HG03135 (cell line): ENCODE results near the gene DHX34.
"Not testable (repeated sequence)": the region's sequence is repeated elsewhere in the genome, so short reads cannot be mapped to it uniquely, and the experiment has no call there.

ENCODE experiments used
- ATAC-seq: cut with Tn5 transposase; IDR thresholded peaks from one replicate; pipeline ENCODE4 v1.9.1; 2021; ENCODE audit warnings: mild to moderate bottlenecking, moderate library complexity; ENCODE audit not compliant: unreplicated experiment

The DHX34 gene

DNA sequence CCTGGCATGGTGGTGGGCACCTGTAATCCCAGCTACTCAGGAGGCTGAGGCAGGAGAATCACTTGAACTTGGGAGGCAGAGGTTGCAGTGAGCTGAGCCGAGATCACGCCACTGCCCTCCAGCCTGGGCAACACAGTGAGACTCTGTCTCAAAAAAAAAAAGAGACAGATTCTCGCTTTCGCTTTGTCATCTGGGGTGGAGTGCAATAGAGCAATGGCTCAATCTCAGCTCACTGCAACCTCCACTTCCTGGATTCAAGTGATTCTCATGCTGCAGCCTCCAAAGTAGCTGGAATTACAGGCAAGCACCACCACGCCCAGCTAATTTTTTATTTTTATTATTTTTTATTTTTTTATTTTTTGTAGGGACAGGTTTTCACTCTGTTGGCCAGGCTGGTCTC is 39.6 kb downstream of the DHX34 start:
- ATAC-seq = not testable (repeated sequence)

DNA sequence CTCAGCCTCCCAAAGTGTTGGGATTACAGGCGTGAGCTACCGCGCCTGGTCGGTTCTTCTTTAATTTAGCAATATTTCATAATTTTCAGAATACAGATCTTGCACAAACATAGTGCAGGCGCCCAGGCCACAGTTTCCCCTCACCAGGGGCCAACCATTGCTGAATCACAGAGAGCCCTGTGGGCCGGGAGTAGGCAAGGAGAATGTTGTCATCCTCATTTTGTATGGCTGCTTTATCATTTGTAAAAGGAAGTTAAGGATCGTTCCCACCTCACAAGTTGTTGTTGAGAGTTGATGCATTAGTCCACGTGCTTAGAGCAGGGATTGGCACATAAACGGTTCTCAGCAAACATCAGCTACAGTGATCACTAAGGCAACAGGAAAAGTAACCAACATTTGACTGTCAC is 40.0 kb downstream of the DHX34 start:
- ATAC-seq = no peak

DNA sequence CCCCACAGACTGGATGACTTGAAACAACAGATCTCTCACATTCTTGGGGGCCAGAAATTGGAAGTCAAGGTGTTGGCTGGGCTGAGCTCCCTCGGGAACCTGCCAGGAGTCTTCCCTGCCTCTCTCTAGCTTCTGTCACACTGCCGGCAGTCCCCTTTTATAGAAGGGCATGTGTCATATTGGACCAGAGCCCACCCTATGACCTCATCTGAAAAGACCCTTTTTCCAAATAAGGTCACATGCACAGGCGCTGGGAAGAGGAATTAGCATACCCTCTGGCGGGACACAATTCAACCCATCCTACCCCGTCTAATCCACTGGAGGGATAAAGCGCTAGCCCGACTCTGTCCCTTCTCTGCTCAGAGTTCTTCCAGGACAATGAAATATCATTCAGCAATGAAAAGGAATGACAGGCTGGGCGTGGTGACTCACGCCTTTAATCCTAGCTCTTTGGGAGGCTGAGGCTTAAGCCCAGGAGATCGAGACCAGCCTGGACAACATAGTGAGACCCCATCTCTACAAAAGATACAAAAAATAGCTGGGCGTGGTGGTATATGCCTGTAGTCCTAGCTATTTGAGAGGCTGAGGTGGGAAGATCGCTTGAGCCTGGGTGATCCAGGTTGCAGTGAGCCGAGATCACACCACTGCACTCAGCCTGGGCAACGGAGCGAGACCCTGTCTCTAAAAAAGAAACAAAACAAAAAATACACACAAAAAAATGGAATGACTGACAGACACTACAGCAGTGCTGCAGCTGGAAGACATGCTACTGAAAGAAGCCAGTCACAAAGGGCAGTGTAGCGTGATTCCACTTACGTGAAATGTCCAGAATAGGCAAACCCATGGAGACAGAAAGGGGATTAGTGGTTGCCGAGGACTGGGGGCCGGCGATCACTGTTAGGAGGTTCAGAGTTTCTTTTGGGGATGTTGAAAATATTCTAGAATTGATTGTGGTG is 41.7 kb downstream of the DHX34 start:
- no peak for ATAC-seq

DNA sequence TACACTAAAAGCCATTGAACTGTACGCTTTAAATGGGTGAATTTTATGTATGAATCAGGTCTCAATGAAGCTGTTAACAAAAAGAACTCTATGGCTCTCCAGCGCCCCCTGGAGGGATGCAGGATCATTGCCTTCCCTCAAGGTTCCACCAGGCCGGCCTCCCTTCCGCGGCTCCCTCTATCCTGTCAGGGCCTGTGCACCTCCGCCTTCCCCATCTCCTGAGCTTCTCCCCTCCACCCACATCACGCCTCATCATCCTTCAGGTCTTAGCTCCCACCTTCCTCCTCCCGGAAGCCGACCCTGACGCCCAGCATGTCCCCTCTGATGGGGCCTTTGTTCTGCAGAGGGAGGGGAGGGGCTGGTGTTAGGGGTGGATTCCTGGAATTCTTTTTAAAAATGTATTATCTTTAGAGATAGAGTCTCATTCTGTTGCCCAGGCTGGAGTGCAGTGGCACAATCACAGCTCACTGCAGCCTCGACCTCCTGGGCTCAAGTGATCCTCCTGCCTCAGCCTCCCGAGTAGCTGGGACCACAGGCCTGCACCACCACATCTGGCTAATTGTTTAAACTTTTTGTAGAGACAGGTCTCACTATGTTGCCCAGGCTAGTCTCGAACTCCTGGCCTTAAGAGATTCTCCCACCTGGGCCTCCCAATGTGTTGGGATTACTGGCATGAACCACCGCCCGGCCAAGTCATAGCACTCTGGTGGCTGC is 42.6 kb downstream of the DHX34 start:
- no peak for ATAC-seq

DNA sequence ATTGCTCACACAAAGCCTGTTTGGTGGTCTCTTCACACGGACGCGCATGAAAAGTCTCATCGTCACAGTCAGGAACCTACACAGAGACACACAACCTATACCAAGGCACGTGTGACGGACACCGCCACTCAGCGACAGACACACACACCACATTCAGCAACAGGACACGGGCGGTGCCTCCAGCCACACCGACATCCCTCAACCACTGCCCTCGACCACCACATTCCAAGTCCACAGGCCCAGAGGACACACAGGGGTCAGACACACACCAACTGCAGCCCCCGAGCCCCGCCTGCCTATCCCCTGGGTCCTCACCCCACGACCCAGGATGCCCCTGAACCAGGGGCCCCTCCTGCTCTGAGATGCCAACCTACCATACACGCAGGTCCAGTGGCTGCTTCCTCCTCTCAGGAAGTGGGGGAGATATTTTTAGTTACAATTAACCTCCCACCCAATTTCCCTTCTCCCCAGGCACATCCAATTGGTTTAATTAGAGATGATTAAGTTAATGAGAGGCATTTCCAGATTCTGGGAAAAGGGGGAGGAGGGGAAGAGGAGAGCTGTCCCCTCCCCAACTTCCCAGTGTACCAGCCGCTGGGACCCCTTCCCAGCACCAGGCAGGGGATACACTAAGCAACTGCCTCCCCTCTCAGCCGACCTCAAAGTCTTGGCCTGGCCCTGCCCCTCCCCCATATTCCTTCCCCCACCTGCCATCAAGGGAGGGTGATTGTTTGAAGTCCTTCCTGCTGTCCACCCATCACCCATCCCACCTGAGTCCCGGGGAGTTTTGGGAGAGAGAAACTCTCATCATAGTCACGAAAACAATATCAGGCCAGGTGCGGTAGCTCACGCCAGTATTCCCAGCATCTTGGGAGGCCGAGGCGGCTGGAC is 49.8 kb downstream of the DHX34 start:
- ATAC-seq = no peak

DNA sequence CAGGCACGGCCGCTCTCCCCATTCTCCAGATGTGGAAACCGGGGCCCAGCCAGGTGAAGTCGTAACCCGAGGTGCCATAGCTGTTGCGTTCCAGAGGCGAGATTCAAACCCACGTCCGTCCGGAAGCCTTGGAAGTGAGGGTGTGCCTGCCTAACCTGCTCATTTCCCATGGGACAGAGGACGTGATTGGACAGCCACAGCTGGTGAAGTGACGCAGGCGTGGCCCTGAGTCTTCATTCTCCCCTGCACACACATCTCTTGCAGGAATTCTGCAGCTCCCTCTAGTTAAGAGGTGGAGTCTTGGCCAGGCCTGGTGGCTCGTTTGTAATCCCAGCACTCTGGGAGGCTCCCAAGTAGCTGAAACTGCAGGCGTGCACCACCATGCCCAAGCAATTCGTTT is 53.4 kb downstream of the DHX34 start:
- no peak for ATAC-seq

DNA sequence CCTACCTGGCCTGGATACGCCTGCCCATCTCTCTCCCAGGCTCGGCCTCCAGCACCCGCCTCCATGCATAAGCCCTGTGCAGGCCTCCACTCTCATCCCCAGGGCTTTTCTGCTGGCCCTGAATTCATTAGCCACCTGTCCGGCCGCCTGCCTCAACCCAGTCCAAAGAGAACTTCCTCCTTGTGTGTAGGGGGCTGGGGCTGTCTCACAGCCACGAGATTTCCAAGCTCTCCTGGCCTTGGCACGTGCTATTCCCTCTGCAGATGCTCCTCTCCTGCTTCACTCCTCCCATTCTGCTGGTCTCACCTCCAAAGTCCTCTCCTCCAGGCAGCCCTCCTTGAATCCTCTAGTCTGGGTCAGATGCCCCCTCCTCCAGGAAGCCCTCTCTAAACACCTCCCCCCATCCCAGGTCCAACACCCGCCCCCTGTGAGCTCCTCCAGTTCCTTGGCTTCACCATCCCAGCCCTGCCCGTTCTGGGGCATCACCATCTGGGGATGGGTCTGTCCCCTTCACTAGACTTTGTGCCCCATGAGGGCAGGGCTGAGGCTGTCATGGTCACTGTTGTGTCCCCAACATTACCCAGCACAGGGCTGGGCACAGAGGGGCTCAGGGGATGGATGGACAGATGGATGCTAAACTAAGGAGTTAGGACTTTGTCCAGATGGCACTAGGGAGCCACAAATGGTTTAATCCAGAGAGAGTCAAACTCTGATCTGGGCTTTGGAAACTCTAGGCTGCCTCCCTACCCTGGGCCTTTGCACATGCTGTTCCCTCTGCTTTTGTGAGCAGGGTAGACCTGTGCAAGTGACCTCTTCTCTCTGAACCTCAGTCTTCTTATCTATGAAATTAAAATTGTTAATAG is 55.5 kb downstream of the DHX34 start:
- no peak for ATAC-seq

DNA sequence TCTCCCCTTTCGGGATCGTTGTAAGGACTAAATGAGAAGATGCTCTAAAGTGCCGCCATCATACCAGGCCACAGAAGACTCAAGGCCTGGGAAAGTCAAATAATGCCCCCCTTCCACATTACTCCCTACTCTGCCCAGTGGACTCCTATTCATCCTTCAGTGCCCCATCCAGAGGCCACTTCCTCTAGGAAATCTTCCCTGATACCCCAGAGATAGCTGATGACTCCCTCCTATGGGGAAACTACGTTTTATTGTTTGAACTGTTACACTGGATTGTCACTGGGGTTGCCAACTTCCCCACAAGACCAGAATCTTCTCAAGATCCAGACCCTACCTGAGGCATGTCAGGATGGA is 56.1 kb downstream of the DHX34 start:
- no peak for ATAC-seq

DNA sequence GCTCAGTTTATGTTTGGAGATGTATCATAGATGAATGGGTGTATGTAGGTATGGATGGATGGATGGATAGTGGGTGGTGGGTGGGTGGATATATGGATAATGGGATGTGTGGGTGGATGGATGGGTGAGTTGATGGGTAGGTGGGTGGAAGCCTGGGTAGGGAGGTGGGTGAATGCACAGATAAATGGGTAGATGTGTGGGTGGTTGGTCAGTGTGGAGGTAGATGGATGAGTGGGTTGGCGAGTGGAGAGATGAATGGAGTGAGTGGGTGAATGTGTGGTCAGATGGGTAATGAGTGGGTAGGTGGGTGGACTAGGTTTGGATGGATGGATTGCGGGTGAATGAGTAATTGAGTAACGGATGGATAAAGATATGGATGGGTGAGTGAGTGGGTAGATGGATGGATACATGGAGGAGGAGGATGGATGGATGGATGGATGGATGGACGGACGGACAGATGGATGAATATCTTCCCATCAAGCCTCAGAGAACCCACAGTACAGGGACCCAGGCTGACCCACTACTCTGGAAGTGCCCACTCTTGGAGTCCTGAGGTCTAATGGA is 56.8 kb downstream of the DHX34 start:
- no peak for ATAC-seq

DNA sequence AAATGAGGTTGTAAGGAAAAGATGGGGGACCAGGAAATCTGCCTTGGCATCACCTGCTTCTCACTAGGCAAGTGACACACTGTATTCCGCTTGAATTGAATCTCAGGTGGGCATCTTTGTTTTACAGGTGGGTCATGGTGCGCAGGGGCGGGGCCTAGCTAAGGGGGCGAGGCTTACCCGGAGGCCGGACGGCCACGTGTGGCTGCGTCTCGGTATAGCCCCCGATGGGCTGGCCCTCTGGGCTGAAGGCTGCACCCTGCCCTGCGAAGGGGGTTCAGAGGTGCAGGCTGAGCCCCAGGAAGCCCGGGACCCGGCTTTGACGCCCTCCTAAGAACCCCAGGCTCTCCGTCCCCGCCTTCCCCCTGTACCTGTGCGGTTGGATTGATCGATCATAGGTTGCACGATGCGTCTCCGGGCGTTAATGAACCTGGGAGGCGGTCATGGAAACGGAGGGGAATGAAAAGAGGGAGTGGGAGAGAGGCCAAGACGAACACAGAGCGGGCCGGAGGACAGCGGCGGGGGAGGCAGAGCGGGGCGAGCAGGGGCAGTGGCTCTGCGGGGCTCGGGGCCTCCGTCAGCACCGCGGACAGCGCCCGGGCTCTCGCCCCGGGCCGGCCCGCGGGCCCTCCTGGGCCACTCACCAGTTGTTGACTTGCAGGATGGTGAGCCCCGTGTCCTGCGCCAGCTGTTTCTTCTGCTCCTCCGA is 57.7 kb downstream of the DHX34 start:
- no peak for ATAC-seq

DNA sequence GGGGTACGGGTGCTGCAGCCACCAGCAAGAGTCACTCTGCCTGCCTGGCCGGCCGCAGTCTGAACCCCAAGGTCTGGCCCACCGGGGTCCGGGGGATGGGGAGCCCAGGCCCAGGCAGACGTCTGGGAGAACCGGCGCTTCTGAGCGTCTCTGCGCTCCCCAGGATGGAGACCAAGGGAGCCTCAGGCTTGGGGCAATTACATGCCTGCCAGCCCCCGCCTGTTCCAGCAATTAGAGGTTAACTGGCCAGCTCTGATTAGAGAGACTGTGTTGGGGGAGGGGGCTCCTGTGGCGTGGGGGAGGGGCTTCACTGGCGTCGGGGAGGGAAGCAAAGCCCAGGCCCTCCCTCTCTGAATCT is 58.3 kb downstream of the DHX34 start:
- ATAC-seq = no peak

DNA sequence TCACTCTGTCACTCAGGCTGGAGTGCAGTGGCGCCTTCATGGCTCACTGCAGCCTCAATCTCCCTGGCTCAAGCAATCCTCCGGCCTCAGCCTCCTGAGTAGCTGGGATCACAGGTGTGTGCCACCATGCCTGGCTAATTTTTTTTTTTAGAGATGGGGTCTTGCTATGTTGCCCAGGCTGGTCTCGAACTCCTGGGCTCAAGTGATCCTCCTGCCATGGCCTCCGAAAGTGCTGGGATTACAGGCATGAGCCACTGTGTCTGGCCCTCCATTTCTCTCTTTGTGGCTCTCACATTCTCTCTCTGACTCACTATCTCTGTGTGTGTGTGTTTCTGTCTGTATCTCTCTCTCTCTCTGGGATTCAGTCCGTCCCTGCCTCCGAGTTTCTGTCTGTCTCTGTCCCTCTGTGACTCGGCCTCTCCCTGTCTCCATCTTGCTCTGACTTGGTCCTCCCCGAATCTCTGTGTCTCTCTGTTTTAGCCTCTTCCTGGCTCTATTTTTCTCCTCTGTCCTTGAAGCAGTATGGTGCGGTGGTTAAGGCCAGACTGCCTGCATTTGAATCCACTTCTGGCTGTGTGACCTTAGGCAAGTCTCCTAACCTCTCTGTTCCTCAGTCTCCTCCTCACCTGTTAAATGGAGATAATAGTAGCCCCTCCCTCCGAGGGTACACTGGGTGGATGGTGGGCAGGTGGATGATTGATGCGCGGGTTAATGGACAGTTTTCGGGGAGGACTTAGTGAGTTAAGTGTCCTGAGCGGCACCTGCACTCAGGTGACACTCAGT is 59.2 kb downstream of the DHX34 start:
- no peak for ATAC-seq

DNA sequence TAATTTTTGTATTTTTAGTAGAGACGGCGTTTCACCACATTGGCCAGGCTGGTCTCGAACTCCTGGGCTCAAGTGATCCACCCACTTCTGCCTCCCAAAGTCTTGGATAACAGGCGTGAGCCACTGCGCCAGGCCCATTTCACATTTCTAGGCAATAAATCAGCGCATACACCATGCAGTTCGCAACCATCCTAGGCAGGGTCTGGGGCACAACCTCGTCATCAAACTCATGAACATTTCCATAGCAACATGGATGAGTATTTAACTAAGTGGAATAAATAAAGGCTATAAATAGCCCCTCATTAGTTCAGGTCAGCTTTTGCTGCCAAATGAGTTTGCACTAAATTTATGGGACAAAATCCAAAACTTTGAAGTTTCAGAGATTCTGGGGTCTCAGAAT is 62.0 kb downstream of the DHX34 start:
- no peak for ATAC-seq

DNA sequence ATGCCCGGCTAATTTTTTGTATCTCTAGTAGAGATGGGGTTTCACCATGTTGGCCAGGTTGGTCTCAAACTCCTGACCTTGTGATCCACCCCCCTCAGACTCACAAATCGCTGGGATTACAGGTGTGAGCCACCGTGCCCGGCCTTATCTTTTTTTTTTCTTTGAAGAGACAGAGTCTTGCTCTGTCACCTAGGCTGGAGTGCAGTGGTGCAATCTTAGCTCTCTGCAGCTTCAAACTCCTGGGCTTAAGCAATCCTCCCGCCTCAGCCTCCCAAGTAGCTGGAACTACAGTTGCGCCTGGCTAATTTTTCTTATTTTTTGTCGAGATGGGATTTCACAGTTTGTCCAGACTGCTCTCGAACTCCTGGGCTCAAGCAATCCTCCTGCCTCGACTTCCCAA is 62.6 kb downstream of the DHX34 start:
- ATAC-seq = not testable (repeated sequence)

DNA sequence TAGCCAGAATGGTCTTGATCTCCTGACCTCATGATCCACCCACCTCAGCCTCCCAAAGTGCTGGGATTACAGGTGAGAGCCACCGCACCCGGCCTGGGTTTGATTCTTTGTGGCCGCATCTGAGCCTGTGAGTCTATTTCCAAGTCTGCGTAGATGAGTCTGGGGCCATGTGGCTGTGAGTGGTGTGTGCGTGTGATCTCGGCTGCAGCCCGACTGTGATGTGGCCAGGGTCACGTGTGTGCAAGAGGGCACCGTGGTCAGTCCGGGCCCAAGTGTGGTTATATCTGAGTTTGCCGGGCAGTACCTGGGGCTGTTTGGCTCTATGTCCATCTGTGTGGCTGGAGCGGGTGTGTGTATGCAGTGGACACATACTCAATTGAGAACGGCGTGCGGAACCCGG is 64.8 kb downstream of the DHX34 start:
- no peak for ATAC-seq

DNA sequence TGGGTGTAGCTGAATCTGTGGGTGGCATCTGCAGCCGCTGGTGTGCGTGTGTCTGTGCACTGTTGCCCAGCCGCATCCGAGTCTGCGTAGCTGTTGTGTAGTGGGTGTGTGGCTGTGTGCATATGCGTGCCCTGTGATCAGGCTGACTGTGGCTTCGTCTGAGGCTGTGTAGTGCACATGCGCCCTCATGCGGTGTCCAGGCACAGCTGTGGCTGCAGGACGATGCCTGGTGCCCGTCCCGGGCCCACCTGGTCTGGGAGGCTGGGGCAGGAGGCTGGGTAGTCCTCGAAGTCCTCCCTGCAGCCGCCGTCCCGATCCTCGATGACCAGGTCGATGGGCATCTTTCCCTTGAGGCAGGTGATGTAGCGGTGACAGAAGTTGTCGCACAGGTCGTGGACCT is 65.4 kb downstream of the DHX34 start:
- no peak for ATAC-seq

DNA sequence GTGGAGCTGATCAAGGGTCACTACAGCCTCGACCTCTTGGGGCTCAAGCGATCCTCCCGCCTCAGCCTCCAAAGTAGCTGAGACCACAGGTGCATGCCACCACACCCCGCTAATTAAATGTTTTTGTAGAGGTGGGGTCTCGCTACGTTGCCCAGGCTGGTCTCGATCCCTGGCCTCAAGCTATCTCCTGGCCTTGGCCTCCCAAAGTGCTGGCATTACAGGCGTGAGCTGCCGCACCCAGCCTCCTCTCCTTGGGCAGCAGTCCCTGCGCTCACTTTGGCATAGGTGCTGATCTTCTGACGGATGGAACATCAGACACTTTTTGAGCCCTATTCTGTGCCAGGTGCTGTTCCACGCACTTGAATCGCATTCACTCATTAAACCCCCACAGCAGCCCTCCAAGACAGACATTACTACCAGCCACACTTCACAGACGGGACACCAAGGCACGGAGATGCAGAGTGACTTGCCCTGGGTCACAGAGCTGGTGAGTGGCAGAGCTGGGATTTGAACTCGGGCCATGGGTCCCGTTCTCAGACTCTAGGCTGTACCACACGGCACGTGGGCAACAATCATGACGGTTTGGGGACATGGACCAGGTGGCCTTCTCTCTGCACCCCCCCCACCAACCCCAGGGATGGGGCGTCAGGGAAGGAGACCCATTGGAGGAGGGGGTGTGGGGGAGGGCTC is 67.0 kb downstream of the DHX34 start:
- ATAC-seq = no peak

DNA sequence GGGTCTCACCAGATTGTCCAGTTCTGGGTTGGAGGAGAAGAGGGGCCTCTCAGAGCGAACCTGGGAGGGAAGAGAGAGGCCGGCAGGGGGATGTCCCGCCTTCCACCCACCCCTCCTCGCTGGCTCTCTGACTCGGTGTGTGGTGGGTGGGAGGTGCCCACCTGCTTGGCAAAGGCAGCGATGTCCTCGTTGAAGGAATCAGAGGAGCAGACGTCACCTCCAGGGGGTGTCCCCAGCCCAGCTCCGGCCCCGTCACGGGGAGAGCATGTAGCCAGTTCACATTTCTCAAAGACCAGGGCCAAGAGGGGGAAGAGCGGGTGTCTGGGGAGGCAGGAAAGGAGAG is 67.5 kb downstream of the DHX34 start:
- no peak for ATAC-seq
